DOHH2 (cell line): Measurements from ENCODE around the gene EFCAB5.

Source experiments
- CTCF ChIP-seq: fragments of 200-600 bp; sonication (generic); IDR thresholded peaks from one replicate; pipeline ENCODE4 v1.5.1; 2014; ENCODE audit warnings: antibody characterized with exemption, mild to moderate bottlenecking, low read depth, low read length; ENCODE audit not compliant: poor library complexity, severe bottlenecking
- EZH2phosphoT487 ChIP-seq: fragments of 200-600 bp; sonication (generic); IDR thresholded peaks from 2 replicates; pipeline ENCODE4 v1.6.1; 2017; ENCODE audit warnings: borderline replicate concordance, mild to moderate bottlenecking, antibody characterized with exemption, low read length, moderate library complexity, mixed read lengths

DNA sequence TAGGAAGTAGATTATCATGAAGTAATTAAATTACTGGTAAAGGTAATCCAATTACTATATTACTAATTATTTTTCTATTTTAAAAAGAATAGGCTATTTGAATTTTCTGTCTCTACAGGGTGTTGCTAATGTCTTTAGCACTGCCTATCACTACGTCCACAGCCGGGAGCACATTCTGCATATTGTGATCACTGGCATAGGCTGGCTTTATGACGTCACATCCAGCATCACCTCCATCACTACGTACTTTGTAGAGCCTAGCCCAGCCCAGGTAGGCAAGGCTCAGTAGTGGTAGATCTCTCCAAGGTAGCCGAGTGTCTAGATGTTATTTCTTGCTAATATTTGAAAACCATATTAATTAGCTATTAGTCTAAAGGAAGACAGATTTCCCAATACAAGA lies 141.3 kb downstream of the EFCAB5 start:
- TF ChIP-seq CTCF (no peak), EZH2phosphoT487 (no peak)
